Left renal pelvis (tissue), 4 donors: ENCODE measurements around the gene STAMBPL1. TPM values are rescaled to one million over a fixed set of nuclear protein-coding genes. Genes with fewer than 3 reads are reported as not detected.
"Not testable (repeated sequence)": the region's sequence is repeated elsewhere in the genome, so short reads cannot be mapped to it uniquely, and the experiment has no call there.

Experiments used
- DNase-seq, 4 donors: peaks; one replicate each; pipeline ENCODE4 v3.0.0-alpha.2; 2013; ENCODE audit warnings: low read depth in 4 of 4, low spot score in 3 of 4
- polyA plus RNA-seq, 4 donors: library from polyadenylated mRNA; unstranded; fragments of 120-200 nt; gene quantifications; one replicate each; pipeline ENCODE4 v1.2.1, GENCODE V29; 2013; ENCODE audit not compliant: insufficient read length in 4 of 4

Gene STAMBPL1
- 1 to 10 TPM; 2.0 to 3.3 (median 2.1) TPM for polyA plus RNA-seq

DNA sequence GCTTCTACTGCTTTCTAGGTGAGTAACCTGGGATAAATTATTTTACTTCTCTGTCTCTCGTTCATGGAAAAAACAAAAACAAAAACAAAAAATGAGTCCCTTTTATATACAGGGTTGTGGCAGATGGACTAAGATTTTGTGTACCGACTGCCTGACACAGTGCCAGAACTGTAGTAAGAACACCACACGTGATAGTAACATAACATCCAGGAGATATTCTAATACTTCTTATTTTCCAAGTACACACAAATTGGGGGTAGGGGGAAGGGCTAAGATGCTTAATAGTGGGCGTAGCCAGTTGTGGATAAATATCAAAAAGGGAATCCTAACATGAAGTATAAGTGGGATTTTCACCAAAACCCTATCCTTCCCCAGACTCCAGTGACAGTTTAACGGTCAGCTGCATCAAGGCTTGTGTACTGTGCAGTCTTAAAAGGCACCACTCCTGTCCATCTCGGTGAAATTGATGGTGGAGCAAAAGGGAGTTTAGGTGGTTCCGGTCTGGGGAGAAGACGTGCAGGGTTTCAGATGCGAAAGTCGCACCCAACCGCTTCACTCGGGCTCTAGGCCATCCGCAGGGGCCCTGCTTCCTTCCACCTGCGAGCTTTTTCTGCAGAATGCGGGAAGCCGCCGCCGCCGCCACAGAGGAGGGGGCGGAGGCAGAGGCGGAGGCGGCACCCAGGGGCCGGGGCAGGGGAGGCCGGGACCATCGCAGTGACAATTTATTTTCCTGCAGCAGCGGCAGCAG, at the start of gene STAMBPL1:
TSS of gene STAMBPL1 (plus strand) at position 712 of the 748 bp plus-strand sequence. CDS start 21,464 bp downstream, outside the sequence.
- peak in 1 of 4 donors; percentile 7 for DNase-seq

DNA sequence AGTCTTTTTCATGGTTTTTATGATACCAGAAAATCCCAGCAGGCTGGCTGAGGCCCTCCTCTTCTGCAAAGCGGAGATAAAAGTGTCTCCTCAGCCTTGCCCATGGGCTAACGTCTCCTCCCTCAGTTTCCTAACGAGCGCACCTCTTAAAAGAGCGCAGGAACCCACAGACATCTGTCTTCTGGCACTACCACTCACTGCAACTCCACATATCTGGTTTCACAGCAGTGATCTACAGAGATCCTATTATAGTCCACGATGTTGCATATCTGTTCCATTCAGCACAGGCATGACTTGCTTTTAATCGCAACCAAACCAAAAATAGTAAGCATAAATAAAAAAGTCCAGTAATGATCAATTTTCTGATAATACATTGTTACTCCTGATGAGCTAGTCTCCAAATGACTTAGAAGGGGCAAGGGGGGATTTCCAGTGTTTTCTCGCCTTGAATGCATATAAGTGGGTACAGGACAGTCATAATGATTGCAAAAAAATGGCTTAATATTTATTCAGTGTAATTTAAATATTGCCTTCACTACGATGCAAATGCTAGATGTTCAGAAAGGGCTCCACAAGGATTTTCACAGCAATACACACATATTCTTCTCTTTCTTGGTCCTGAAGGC, 49.3 kb upstream of the STAMBPL1 start:
- no peak for DNase-seq

DNA sequence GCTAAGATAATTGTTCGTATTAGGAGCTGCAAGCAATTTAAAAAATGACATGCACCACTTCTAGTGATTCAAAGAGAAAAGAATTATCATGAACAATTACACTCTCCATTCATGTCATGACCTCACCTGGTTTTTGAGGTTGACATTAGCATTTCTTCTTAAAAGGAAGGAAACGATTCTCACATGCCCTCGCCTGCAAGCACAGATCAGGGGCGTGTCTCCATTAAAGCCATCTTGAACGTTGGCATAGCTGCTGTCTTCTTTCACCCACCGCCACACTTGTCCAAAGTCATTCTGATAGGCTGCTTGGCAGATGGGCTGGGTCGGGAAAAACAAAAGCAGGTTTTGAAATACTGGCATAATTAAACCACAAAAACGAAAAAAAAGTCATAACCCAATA, 48.3 kb upstream of the STAMBPL1 start:
- no peak for DNase-seq

DNA sequence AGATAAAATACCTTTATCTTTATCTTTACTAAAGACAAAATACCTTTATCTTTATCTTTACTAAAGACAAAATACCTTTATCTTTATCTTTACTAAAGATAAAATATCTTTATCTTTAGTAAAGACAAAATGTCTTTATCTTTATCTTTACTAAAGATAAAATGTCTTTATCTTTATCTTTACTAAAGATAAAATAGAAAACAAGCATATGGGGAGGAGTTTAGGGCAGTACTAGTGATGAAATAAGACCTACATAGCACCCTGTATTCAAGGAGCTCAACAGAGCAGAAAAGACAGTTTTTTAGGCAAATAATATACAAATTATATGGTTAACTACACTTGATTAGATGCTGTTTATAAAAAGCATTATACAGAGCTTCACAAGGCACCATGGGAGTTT, 47.7 kb upstream of the STAMBPL1 start:
- no peak for DNase-seq

DNA sequence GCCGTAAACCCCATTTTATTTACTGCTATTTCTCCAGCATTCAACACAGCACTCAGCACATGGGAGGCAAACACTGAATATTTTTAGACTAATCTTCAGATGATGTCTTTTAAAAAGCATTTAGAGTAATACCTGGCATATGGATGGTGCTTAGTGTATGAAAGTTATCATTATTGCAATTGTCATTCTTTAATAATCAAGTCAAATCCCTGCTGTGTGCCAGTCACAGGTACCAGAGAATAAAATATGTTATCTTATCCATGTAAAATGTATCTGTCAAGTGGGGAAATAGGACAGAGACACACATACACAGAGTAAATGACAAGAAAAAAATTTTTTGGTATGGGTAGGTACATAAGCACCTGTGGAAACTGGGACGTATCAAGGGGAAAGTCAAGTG, 46.9 kb upstream of the STAMBPL1 start:
- DNase-seq, result no peak

DNA sequence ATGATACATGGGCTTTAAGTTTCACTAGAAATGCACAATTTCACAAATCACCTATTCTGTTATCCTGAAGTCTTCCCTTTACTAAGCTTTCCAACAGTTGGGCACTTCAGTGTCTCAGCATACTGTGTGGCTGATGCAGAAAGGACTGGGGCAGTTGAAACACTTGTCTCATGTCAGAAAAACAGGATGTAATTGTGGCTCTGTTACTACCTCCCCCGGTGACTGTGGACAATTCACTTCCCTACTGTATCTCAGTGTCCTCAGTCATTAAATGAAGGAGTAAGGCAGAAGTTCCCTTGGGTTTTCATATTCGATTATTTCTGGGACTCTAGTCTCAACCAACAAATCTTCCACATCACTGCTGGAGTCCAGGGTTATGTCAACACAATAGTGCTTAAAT, 46.3 kb upstream of the STAMBPL1 start:
- no peak for DNase-seq

DNA sequence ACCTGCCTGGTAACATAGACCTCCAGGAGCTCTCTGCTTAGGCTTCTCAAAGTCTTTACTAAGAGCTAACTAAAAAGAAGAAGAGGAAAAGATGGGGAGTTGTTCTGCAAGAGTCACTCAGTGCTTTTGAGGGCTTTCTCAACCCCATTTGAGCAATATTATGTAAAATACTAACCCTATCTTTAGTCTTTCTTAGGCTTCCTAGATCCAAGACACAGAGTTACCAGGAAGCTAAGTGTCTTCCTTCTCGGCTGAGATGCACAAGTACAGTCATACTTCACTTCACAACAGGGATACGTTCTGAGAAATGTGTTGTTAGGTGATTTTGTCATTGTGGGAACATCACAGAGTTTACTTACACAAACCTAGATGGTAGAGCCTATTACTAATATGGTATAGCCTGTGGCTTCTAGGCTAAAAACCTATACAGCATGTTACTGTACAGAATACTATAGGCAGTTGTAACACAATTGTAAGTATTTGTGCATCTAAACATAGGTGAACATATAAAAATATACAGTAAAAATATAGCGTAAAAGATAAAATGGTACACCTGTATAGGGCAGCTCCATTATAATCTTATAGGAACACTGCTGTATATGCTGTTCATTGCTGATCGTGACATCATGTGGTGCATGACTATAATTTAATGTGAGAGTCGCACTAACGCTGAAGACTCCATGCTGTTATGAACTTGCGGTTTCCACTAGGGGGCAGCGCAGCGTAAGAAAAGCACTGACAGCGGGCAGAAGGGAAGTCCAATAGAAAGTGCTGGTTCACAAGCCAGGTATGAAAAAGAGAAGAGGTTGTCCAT, 44.7 kb upstream of the STAMBPL1 start:
- peak; percentile 61 to 67 (median 66) for DNase-seq

DNA sequence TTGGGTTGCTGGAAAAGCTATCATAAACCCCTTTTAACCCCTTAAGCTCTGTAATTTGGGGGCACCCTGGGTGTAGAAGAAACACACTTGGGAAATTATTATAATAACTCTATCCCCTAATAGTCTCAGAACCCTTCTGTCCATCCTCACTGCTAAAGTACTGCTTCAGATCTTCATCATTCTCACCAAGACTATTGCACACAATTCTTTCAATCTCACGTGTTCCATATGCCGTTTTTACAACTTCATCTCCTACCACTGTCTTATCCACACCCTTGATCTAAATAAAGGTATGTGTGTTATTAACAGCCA, 44.2 kb upstream of the STAMBPL1 start:
- no peak for DNase-seq

DNA sequence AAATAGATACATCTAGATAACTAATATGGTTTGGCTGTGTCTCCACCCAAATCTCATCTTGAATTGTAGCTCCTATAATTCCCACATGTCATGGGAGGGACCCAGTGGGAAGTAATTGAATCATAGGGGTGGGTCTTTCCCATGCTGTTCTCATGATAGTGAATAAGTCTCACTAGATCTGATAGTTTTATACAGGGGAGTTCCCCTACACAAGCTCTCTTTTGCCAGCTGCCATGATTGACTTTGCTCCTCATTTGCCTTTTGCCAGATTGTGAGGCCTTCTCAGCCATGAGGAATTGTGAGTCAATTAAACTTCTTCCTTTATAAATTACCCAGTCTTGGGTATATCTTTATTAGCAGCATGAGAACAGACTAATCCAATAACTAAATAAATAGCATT, 42.4 kb upstream of the STAMBPL1 start:
- not testable (repeated sequence) for DNase-seq

DNA sequence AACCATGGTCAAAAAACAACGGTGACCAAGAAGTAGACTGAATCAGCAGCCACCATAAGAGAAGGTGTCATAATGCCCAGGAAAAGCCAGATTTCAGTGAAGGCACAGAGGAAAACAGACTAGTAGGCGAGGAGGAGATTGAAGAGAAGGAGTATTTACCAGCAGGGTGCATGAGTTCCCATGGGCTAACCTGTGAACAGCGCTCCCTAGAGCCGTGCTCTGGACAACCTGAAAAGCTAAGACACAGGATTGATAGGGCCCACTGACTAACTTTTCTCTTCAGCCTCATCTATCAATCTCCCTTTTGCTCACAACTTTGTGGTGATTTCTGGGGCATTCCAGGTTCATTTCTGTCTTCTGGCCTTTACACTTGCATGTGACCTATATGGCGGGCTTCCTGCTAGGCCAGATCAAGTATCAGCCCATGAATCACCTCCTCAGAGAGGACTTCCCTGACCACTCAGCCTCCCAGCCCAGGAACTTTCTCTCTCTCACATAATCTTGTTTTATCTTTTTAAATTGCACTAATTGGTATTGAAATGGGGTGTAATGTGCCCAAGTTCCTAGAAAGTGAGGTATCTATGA, 41.2 kb upstream of the STAMBPL1 start:
- no peak for DNase-seq

DNA sequence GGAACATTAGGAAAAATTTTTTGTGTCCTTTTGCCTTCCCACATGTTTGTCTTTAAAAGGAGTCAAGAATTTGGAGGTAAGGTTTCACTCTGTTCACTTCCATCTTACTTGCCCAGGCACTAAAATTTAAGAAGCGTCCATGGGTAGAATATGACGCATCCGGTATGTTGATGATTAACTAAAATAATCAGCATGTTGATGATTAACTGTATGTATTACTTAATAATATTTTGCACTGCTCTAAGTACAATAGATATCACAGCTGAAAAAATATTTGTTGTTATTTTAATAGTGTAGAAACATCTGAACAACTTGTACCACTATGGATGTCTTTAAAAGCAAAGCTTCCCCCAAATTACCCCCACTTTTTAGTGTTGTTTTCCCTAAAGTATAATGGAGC, 39.9 kb upstream of the STAMBPL1 start:
- DNase-seq, result no peak

DNA sequence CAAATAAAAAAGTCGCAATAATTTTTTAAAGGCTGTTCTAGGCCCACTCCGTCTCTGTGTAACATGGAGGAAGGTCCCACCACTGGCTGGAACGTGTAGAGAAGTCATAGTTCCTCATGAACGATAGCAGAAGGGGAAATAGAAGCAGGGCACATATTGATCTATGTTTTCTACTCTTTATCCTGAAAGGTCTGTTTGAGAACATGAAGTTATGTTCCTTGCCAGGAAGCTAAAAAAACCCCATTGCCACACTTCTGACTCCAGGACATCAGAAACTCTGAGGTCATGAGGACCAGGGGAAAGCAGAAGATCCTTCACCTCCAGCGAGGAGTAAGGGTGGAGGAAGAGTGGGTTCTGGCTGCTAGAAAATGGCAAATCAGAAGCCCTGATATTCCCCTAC, 39.2 kb upstream of the STAMBPL1 start:
- DNase-seq, result no peak

DNA sequence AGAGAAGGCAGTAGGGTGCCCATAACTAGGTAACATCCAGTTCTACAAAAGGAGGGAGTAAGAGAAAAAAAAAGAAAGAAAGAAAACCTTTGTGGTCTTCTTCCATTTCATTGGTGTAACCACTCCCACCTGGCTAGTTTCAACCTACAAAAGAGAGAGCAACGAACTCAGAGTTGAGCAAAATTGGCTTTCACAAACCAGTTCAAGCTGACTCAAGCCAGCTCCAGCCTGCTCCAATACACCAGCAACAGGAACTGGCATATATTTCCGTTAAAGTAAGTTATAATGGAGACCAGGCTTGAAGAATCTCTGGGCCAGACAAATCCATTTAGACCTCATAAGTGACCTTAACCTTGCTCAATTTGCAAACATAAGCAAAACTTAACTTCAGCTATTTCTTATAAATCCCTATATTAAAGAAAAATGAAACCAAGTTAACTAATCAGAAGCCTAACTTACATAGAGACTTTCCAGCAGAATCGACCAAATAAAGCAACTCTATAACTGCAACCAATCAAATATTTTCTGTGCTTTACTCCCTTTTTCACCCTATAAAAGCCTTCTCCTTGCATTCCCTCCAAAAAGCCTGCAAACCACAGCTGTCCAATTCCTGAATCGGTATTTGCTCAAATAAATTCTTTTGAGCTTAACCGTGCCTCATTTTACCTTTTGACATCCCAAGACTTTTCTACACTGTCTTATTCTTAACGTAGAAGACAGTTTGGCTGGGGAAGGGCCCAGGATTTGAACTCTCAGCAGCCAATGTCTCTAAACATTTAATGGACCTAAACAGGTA, 38.5 kb upstream of the STAMBPL1 start:
- no peak for DNase-seq

DNA sequence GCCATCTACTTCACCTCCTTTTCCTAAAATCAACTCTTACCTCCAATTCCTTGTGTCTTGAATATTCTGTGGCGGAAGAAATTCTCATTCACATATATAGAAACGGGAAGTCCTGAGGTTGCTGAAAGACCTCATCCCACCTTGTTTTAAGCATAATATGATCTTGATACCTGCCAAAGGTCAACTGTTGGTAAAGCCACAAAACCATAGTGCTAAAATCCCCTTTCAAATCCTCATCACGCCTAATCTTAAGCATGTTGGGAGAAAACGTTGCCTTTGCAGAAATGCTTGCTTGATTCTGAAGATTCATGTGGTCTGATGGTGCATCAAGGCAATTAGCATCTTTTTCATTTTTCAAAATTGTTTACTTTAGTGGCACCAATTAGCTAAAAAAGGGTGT, 36.9 kb upstream of the STAMBPL1 start:
- no peak for DNase-seq

DNA sequence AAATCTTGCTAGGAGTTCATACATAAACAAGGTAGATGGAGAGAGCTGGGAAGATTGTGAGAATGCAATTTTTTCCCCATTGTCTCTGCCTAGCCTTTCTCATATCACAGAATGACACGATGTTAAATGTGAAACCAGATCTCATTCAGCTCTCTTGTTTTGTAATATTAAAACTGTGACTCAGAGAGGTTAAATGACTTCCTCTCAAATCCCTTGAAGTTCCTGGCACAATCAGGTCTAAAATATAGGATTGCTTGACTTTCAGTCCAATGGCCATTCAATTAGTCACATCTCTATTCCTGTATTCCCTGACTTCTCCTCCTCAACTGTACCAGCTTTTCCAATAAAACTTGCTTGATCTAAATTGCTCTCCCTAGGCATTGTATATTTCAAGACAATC, 31.5 kb upstream of the STAMBPL1 start:
- no peak for DNase-seq

DNA sequence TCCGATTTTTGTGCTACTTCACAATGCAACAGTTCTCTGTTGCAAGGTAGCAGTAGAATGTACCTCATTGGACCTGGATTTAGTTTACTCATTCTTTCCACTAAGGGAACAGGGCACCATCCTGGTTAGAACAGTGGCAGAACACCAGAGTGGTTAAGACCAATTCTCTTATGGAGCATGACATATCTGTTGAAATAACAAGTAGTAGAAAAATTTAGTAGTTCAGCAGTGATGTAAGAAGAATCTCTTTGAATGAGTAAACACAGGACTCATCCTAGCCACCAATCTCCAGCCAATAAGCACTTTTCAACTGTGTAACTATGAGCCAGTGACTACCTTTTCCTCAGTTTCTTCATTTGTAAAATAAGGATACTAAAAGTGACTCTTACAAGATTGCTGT, 30.8 kb upstream of the STAMBPL1 start:
- DNase-seq, result no peak

DNA sequence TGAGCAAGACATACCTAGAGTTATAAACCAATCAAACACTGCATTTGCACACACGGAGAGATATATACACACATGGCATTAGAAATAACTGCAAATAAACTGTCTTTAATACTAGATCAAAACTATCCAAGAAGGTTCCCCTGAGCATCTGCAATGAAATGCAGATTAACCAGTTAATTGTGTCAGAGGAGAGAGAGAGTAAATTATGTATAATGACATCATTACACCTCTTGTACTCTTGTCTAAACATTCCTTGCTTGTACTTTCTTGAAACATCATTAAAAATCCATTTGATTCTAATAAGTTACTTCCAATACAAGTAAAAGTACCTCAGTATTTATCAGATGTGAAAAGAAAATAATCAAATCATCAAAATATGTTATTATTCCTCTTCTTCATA, 29.3 kb upstream of the STAMBPL1 start:
- DNase-seq, result no peak

DNA sequence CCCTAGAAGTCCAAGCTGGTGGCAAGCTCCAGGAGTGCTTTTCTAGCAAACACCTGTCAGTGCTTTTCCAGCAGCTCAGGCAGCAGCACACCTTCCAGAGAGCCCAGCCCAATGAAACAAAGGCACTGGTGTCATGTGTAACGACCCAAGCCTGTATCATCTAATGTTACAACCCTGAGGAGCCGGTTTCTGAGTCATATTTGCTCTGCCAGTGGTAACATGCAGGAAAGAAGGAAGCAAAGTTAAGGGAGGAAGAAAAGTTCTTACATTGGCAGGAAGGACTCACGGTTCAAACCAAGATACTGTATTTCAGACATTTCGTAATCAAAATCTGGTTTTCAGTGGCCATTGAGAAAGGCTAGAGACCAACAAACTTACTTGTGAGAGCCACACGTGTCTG, 28.3 kb upstream of the STAMBPL1 start, which contains the start of gene ANKRD22:
TSS of gene ANKRD22 (minus strand) at position 139 of the 400 bp plus-strand sequence. CDS start 237 bp downstream, outside the sequence.
- peak in 2 of 4 donors; percentile 8 to 25 for DNase-seq

DNA sequence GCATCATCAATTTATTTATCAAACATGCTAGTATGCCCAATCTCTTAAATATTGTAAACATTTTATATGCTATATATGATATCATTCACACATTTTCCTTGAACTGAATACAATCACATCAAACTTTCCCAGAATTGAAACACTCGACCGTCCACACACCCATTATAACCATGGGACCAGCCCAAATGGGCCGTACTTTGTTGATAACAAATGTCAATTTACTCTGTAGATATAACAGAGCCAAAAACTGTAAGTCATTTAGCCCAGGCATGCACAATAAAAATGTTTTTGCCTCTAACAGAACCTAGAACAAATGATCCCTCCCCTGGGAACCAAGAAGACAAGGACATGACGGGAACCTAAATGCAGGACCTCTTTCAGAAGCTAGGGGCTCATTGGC, 27.7 kb upstream of the STAMBPL1 start:
- no peak for DNase-seq

DNA sequence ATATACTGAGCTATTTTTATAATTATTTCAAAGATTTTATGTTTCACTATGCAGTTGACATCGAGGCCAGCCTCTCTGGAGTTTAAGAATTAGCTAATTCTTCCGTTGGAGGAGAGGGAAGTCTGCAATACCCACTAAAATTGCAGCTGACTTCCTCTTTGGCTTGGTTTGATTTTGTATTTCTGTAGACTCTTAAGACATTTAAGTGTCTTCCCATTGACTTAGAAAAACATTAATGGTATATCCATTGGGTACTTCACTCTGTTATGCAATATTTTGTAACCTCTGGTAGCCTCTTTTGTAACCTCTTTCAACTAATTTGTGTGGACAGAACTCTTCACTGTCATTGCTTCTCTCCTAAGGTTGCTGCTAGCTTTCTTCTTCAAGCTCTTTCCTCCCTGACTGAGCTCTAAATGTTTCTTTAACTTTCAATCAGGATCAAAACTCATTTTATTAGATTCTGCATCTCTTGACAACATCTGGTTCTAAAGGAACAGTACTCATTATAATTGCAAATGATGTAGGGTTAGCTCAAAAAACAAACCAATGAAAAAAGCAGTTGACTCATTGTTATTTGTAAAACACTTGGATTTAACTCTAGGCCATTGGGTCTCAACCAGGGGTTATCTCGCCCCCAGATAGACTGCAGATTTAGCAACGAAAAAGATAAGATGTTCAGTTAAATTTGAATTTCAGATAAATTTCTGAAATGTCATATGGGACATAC, 26.7 kb upstream of the STAMBPL1 start:
- no peak for DNase-seq
